Breast epithelium (tissue), 4 donors: Measurements from ENCODE around the gene FYCO1. TPM values are rescaled to one million over a fixed set of nuclear protein-coding genes. Genes with fewer than 3 reads are reported as not detected.

Experiments used
- DNase-seq, 2 donors: peaks; one replicate each; pipeline ENCODE4 v3.0.0-alpha.2; 2019; ENCODE audit warnings: low spot score in 2 of 2
- H3K27ac ChIP-seq, 2 donors: fragments of 200-600 bp; sonication (generic) in 1 of 2; one replicate each; pipeline ENCODE4 v1.5.1; 2016 to 2019; ENCODE audit warnings: mild to moderate bottlenecking in 1 of 2
- H3K27me3 ChIP-seq, 2 donors: fragments of 200-600 bp; sonication (generic) in 1 of 2; one replicate each; pipeline versions ENCODE4 v1.5.1 to v1.6.0; 2017 to 2019; ENCODE audit warnings: control low read depth in 1 of 2, mild to moderate bottlenecking in 1 of 2
- H3K36me3 ChIP-seq: fragments of 200-600 bp; one replicate; pipeline ENCODE4 v1.5.1; 2019
- H3K4me1 ChIP-seq, 2 donors: fragments of 200-600 bp; sonication (generic); one replicate each; pipeline ENCODE4 v1.5.1; 2016 to 2019; ENCODE audit warnings: control low read depth in 1 of 2
- H3K4me3 ChIP-seq, 3 donors: fragments of 200-600 bp; sonication (generic); 1 replicate in 2 of 3; 2 replicates in 1 of 3; pipeline ENCODE4 v1.5.1; 2016 to 2019; ENCODE audit warnings: mild to moderate bottlenecking in 3 of 3, moderate library complexity in 2 of 3
- H3K9me3 ChIP-seq, 2 donors: fragments of 200-600 bp; sonication (generic) in 1 of 2; one replicate each; pipeline ENCODE4 v1.5.1; 2016 to 2019; ENCODE audit warnings: control low read depth in 1 of 2
- CTCF ChIP-seq, 3 donors: fragments of 450-650 bp; IDR thresholded peaks; one replicate each; pipeline ENCODE4 v1.5.1; 2016 to 2017; ENCODE audit warnings: antibody characterized with exemption in 3 of 3, mild to moderate bottlenecking in 3 of 3, moderate library complexity in 3 of 3
- POLR2A ChIP-seq: fragments of 450-650 bp; IDR thresholded peaks from one replicate; pipeline ENCODE4 v1.6.1; 2016; ENCODE audit warnings: antibody characterized with exemption, mild to moderate bottlenecking, moderate library complexity
- POLR2AphosphoS5 ChIP-seq, 3 donors: sonication (generic); formaldehyde crosslinking; IDR thresholded peaks; one replicate each; pipeline ENCODE4 v1.6.1; 2017; ENCODE audit warnings: antibody characterized with exemption in 3 of 3
- intact Hi-C: fragments of 100-400 bp; cut with DNase I; formaldehyde crosslinking; loops from one replicate; pipeline ENCODE4 v1.15.1; 2023; ENCODE audit warnings: low total_unique reads
- total RNA-seq, 3 donors: library from RNA; depleted of rRNA; stranded (reverse); fragments of >200 nt; gene quantifications; one replicate each; pipeline ENCODE4 v1.1.0, GENCODE V29; 2016

FYCO1 gene
- total RNA-seq, 3 donors from 2014 or later: 40.7 to 48.2 (median 44.6) TPM

GRCh38 chr3:45892161-45892560, 103.5 kb downstream of the FYCO1 start:
- H3K27ac ChIP-seq: no peak overlapping the region

GRCh38 chr3:45890405-45890804, 105.2 kb downstream of the FYCO1 start:
- peak in 1 of 2 donors; percentile 27 for DNase-seq
- no peaks in the 10 kb centered on the region for H3K9me3 ChIP-seq
- H3K27me3 ChIP-seq: no peaks in the 10 kb centered on the region
- intact Hi-C loops: no loop called here
- no peak overlapping the region for H3K4me3 ChIP-seq
- H3K27ac ChIP-seq: no peak overlapping the region
- TF ChIP-seq POLR2A (no peak), CTCF (IDR thresholded peaks at IDR 0.05) (no peak), POLR2AphosphoS5 (IDR thresholded peaks at IDR 0.05) (no peak)
- no peaks in the 10 kb centered on the region for H3K4me1 ChIP-seq
- no peaks in the 10 kb centered on the region for H3K36me3 ChIP-seq

More at GRCh38 chr3:45892161-45892560, 103.5 kb downstream of the FYCO1 start:
- DNase-seq: no peak
- intact Hi-C loops: loop anchor here (2.0 kb wide), 1 partner anchor 57 kb away; no protein-coding TSS in a partner anchor
- TF ChIP-seq POLR2A: no peak
- TF ChIP-seq POLR2AphosphoS5 (IDR thresholded peaks at IDR 0.05): no peak
- no peak for TF ChIP-seq CTCF (IDR thresholded peaks at IDR 0.05)
- no peaks in the 10 kb centered on the region for H3K27me3 ChIP-seq
- H3K36me3 ChIP-seq: no peaks in the 10 kb centered on the region
- no peaks in the 10 kb centered on the region for H3K4me1 ChIP-seq
- no peaks in the 10 kb centered on the region for H3K9me3 ChIP-seq
- H3K4me3 ChIP-seq: no peak overlapping the region

- DNase-seq: no peak
- Histone ChIP-seq H3K27ac (no peak overlapping the region), H3K36me3 (no peaks in the 10 kb centered on the region), H3K27me3 (no peaks in the 10 kb centered on the region), H3K9me3 (no peaks in the 10 kb centered on the region), H3K4me3 (no peak overlapping the region), H3K4me1 (no peaks in the 10 kb centered on the region)
- TF ChIP-seq POLR2A (no peak), POLR2AphosphoS5 (IDR thresholded peaks at IDR 0.05) (no peak), CTCF (IDR thresholded peaks at IDR 0.05) (no peak)
- intact Hi-C loops: no loop called here
These were observed 106.3 kb downstream of the FYCO1 start for GRCh38 chr3:45889337-45889736.

GRCh38 chr3:45887759-45888511, 107.7 kb downstream of the FYCO1 start:
- intact Hi-C loops: no loop called here
- Histone ChIP-seq H3K9me3 (no peaks in the 10 kb centered on the region), H3K27me3 (no peaks in the 10 kb centered on the region), H3K27ac (no peak overlapping the region), H3K4me3 (no peak overlapping the region), H3K36me3 (no peaks in the 10 kb centered on the region), H3K4me1 (no peaks in the 10 kb centered on the region)
- TF ChIP-seq POLR2AphosphoS5 (IDR thresholded peaks at IDR 0.05): no peak
- no peak for TF ChIP-seq CTCF (IDR thresholded peaks at IDR 0.05)
- TF ChIP-seq POLR2A: no peak
- no peak for DNase-seq

- DNase-seq: no peak
- Histone ChIP-seq H3K27ac (no peak overlapping the region), H3K36me3 (no peaks in the 10 kb centered on the region), H3K4me3 (no peak overlapping the region), H3K27me3 (no peaks in the 10 kb centered on the region), H3K9me3 (no peaks in the 10 kb centered on the region), H3K4me1 (no peaks in the 10 kb centered on the region)
- TF ChIP-seq POLR2A: no peak
- TF ChIP-seq CTCF (IDR thresholded peaks at IDR 0.05): no peak
- no peak for TF ChIP-seq POLR2AphosphoS5 (IDR thresholded peaks at IDR 0.05)
- intact Hi-C loops: no loop called here
These were observed 108.3 kb downstream of the FYCO1 start for GRCh38 chr3:45887285-45887684.
